C4-2B (cell line): Measurements from ENCODE around the gene ZNF174.

Source experiments
- ZFX ChIP-seq: fragments of 450-650 bp; IDR thresholded peaks from 2 replicates; pipeline ENCODE4 v1.6.1; 2017
- TF ChIP-seq, protein P1 (sequence below): fragments of 450-650 bp; conservative IDR thresholded peaks from 2 replicates; pipeline ENCODE4 v1.5.1; 2017; ENCODE audit warnings: mild to moderate bottlenecking

DNA sequence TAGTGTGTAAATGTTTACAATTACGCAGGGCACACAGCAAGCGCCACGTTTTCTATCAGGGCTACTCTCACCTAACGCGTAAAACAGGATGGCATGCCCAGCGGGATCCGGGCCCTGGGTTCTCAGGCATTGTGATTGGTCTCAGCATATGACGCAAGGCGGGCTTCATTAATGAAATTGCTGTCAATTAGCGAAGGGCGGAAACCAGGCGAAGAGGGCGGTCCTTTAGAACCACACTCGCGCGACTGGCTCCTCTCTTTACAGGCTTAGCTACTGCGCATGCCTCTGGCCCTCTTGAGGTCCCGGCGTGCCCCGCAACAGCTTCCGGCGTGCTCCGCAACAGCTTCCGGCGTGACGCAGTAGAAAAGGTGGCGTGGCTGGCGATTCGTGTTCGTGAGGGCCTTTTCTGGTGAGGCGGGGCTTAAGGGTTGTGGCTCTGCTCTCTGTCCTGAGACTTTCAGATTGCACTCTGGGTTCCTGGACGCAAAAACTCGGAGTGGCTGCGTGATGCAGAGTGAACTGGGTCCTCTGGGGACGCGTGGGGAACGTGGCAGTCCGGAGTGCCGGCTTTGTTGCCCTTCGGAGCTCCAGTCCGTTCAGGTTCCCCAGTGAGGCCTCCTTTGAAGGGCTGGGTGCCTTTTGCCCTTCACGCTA, 36.1 kb upstream of the ZNF174 start:
- TF ChIP-seq, protein P1, sequence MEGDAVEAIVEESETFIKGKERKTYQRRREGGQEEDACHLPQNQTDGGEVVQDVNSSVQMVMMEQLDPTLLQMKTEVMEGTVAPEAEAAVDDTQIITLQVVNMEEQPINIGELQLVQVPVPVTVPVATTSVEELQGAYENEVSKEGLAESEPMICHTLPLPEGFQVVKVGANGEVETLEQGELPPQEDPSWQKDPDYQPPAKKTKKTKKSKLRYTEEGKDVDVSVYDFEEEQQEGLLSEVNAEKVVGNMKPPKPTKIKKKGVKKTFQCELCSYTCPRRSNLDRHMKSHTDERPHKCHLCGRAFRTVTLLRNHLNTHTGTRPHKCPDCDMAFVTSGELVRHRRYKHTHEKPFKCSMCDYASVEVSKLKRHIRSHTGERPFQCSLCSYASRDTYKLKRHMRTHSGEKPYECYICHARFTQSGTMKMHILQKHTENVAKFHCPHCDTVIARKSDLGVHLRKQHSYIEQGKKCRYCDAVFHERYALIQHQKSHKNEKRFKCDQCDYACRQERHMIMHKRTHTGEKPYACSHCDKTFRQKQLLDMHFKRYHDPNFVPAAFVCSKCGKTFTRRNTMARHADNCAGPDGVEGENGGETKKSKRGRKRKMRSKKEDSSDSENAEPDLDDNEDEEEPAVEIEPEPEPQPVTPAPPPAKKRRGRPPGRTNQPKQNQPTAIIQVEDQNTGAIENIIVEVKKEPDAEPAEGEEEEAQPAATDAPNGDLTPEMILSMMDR = no peak
- no peak for TF ChIP-seq ZFX
